K562 (cell line): ENCODE data around the gene DNAAF8. TPM values are rescaled to one million over a fixed set of nuclear protein-coding genes. Genes with fewer than 3 reads are reported as not detected.

Experiments used
- ATAC-seq: fragments of 200-7000 bp; cut with Tn5 transposase; 3 replicates; pipeline ENCODE4 v1.9.1; 2020; ENCODE audit warnings: moderate library complexity
- BruUV-seq: library from RNA; stranded (reverse); fragments of 400-500 nt; replicated peaks from 2 replicates; lab custom pipeline; 2021; lab: Mats Ljungman, UMichigan
- CTCF ChIA-PET: fragments of 300-600 bp; formaldehyde crosslinking; extraction: SDS; loops from one replicate; lab custom pipeline; 2021; ENCODE audit warnings: low intra/inter-chr PET ratio; lab: Yijun Ruan, JAX
- POLR2A ChIA-PET: fragments of 300-600, 350-650 bp; sonication (Branson Sonifier 250); formaldehyde crosslinking; extraction: SDS; loops from one replicate; lab custom pipeline; 2021; ENCODE audit warnings: antibody characterized with exemption, inconsistent platforms; lab: Yijun Ruan, JAX
- DNase-seq, 4 experiments: peaks; one replicate each; pipeline versions ENCODE4 v3.0.0 to v3.0.0-alpha.2; 2011 to 2018; ENCODE audit warnings: low spot score in 3 of 4, mixed read lengths in 3 of 4; ENCODE audit errors: extremely low read depth in 1 of 4
- FAIRE-seq: peaks from 2 replicates; lab custom pipeline; 2011; peaks lifted over from hg19 to GRCh38; lab: Jason Lieb, UNC
- H2AFZ ChIP-seq: 2 replicates; pipeline ENCODE4 v1.6.0; 2011; ENCODE audit warnings: low read depth, low read length, control low read depth, inconsistent platforms
- H3K27ac ChIP-seq: fragments of 200-600 bp; 3 replicates; pipeline ENCODE4 v1.8.0; 2011; ENCODE audit warnings: low read depth, mild to moderate bottlenecking, control low read depth, inconsistent platforms, low read length, moderate library complexity, mixed read lengths; ENCODE audit errors: extremely low read depth
- H3K27me3 ChIP-seq, 2 experiments: fragments of 300-600 bp in 1 of 2; 2 replicates in 1 of 2; 3 replicates in 1 of 2; pipeline versions ENCODE4 v1.6.0 to v1.8.0; 2011; ENCODE audit warnings: inconsistent platforms in 2 of 2, low read length in 2 of 2, mild to moderate bottlenecking in 1 of 2, mixed read lengths in 1 of 2, moderate library complexity in 1 of 2; ENCODE audit not compliant: control insufficient read depth in 2 of 2, insufficient read depth in 2 of 2
- H3K36me3 ChIP-seq: fragments of 300-600 bp; 3 replicates; pipeline ENCODE4 v1.8.0; 2011; ENCODE audit warnings: mild to moderate bottlenecking, low read length, inconsistent platforms; ENCODE audit not compliant: control insufficient read depth, insufficient read depth
- H3K4me1 ChIP-seq, 2 experiments: fragments of 200-600 bp in 1 of 2; replicated peaks in 1 of 2; 2 replicates in 1 of 2; 3 replicates in 1 of 2; pipeline versions ENCODE4 v1.5.1 to v1.8.0; 2011; ENCODE audit warnings: inconsistent platforms in 2 of 2, low read length in 2 of 2, mild to moderate bottlenecking in 1 of 2, mixed read lengths in 1 of 2, moderate library complexity in 1 of 2; ENCODE audit not compliant: control insufficient read depth in 2 of 2, insufficient read depth in 2 of 2
- H3K4me2 ChIP-seq: 2 replicates; pipeline ENCODE4 v1.6.1; 2011; ENCODE audit warnings: low read length, control low read depth, inconsistent platforms, mixed read lengths; ENCODE audit not compliant: insufficient read depth
- H3K4me3 ChIP-seq: fragments of 200-600 bp; sonication (generic), shearing (Covaris generic); 2 replicates; pipeline ENCODE4 v1.5.1; 2016; ENCODE audit warnings: control low read depth, inconsistent platforms
- H3K79me2 ChIP-seq: fragments of 200-600 bp; 3 replicates; pipeline ENCODE4 v1.8.0; 2011; ENCODE audit warnings: low read length, inconsistent platforms; ENCODE audit not compliant: control insufficient read depth, insufficient read depth
- H3K9ac ChIP-seq, 2 experiments: 2 replicates each; pipeline versions ENCODE4 v1.6.0 to v1.6.1; 2011; ENCODE audit warnings: low read depth in 2 of 2, low read length in 2 of 2, control low read depth in 1 of 2, inconsistent platforms in 1 of 2, mild to moderate bottlenecking in 1 of 2, mixed read lengths in 1 of 2; ENCODE audit not compliant: insufficient read depth in 1 of 2
- H3K9me1 ChIP-seq: one replicate; pipeline ENCODE4 v1.6.0; 2011; ENCODE audit warnings: inconsistent platforms, mild to moderate bottlenecking, low read length, moderate library complexity; ENCODE audit not compliant: control insufficient read depth, insufficient read depth
- H3K9me3 ChIP-seq: replicated peaks from 2 replicates; pipeline ENCODE4 v1.5.1; 2011; ENCODE audit warnings: low read depth, low read length, inconsistent platforms; ENCODE audit not compliant: control insufficient read depth, insufficient read depth
- H4K20me1 ChIP-seq: replicated peaks from 2 replicates; pipeline ENCODE4 v1.6.1; 2011; ENCODE audit warnings: low read length, inconsistent platforms, mixed read lengths; ENCODE audit not compliant: control insufficient read depth, insufficient read depth
- HDAC2 ChIP-seq: fragments of 450-650 bp; IDR thresholded peaks from 2 replicates; pipeline ENCODE4 v1.6.1; 2016; ENCODE audit warnings: mild to moderate bottlenecking
- HLTF ChIP-seq: fragments of 450-650 bp; IDR thresholded peaks from 2 replicates; pipeline ENCODE4 v1.6.1; 2016
- JUND ChIP-seq, 2 experiments: IDR thresholded peaks; 2 replicates in 1 of 2; 3 replicates in 1 of 2; pipeline ENCODE4 v1.6.1; 2011; ENCODE audit warnings: borderline replicate concordance in 2 of 2, low read depth in 2 of 2, low read length in 2 of 2, improper control_type of control experiment in 1 of 2, missing biosample characterization in 1 of 2, missing genetic modification characterization in 1 of 2, missing genetic modification reagents in 1 of 2
- POLR2A ChIP-seq: fragments of 450-650 bp; conservative IDR thresholded peaks from 2 replicates; pipeline ENCODE4 v1.6.1; 2016
- POLR2B ChIP-seq: fragments of 450-650 bp; IDR thresholded peaks from 2 replicates; pipeline ENCODE4 v1.6.1; 2018; ENCODE audit warnings: low read depth; ENCODE audit not compliant: partially characterized antibody
- POLR2G ChIP-seq: fragments of 200-400 bp; formaldehyde crosslinking; IDR thresholded peaks from 2 replicates; pipeline ENCODE4 v1.6.1; 2017; ENCODE audit warnings: low read depth, mild to moderate bottlenecking, antibody characterized with exemption, low read length, moderate library complexity
- RBBP5 ChIP-seq: fragments of 200-600 bp; sonication (generic); IDR thresholded peaks from 2 replicates; pipeline ENCODE4 v1.6.1; 2012; ENCODE audit warnings: borderline replicate concordance, mild to moderate bottlenecking, low read length, control low read depth, inconsistent platforms; ENCODE audit not compliant: insufficient read depth, poor library complexity, severe bottlenecking
- RBM22 ChIP-seq: fragments of 200-400 bp; formaldehyde crosslinking; IDR thresholded peaks from 2 replicates; pipeline ENCODE4 v1.6.1; 2018; ENCODE audit warnings: low read length, low read depth; ENCODE audit not compliant: poor library complexity, severe bottlenecking
- RFX5 ChIP-seq: IDR thresholded peaks from 2 replicates; pipeline ENCODE4 v1.6.1; 2011; ENCODE audit warnings: low read depth, mild to moderate bottlenecking, improper control_type of control experiment, low read length
- SMAD1 ChIP-seq: fragments of 150-350 bp; IDR thresholded peaks from 2 replicates; pipeline ENCODE4 v1.6.1; 2014; ENCODE audit warnings: low read length, low read depth; ENCODE audit not compliant: partially characterized antibody
- ZNF79 ChIP-seq: fragments of 250-450 bp; sonication (Bioruptor Pico); IDR thresholded peaks from 2 replicates; pipeline ENCODE4 v1.4.0; 2020; ENCODE audit warnings: low read depth, mild to moderate bottlenecking, moderate library complexity
- WGBS: fragments of 100-300 bp; shearing (Covaris generic); methylation state at CpG from one replicate; pipeline ENCODE4 v1.1.6; 2016; ENCODE audit warnings: low coverage, mixed read lengths; ENCODE audit not compliant: insufficient coverage; ENCODE audit errors: missing lambda C conversion rate; 5-methylcytosine and 5-hydroxymethylcytosine counted together
- in situ Hi-C: fragments of 300-500 bp; cut with MboI; formaldehyde crosslinking; loops from 4 replicates; pipeline ENCODE4 v1.15.0; 2018; ENCODE audit warnings: inconsistent platforms, mixed read lengths
- intact Hi-C: fragments of 100-400 bp; cut with micrococcal nuclease; formaldehyde crosslinking; loops from 2 replicates; pipeline ENCODE4 v1.14.2; 2022
- polyA plus RNA-seq, 8 experiments: library from polyadenylated mRNA; depleted of rRNA in 4 of 8; stranded (reverse) in 5 of 8; unstranded in 3 of 8; fragments of >200 nt; fragmentation: Nextera tagmentation in 2 of 8; fragmentation: Illumina TruSeq in 1 of 8; extraction: Ambion mirVana in 2 of 8; extraction: Trizol in 1 of 8; gene quantifications; 2 replicates each; pipeline versions ENCODE4 v1.2.1 to v1.2.3, GENCODE V29; 2011 to 2014; ENCODE audit warnings: inconsistent platforms in 1 of 8, missing spikeins in 1 of 8
- total RNA-seq, 7 experiments: library from RNA; depleted of rRNA in 6 of 7; stranded (reverse); fragments of >200 nt in 6 of 7; fragmentation: Illumina TruSeq in 2 of 7; extraction: Trizol in 2 of 7; gene quantifications; 2 replicates each; pipeline versions ENCODE4 v1.2.1 to v1.2.3, GENCODE V29; 2011 to 2021; ENCODE audit warnings: low replicate concordance in 1 of 7
- TF ChIP-seq, protein P1 (sequence below): fragments of 450-650 bp; IDR thresholded peaks from 2 replicates; pipeline ENCODE4 v1.6.1; 2017; ENCODE audit warnings: mild to moderate bottlenecking, moderate library complexity
- TF ChIP-seq, protein P2 (sequence below): fragments of 450-650 bp; formaldehyde crosslinking; IDR thresholded peaks from 2 replicates; pipeline ENCODE4 v1.4.0; 2022; ENCODE audit warnings: missing genetic modification characterization

The DNAAF8 gene
- total and polyA plus RNA-seq, 9 of the 15 experiments (the other 6 are each of a cell fraction or from before 2014, with no cell fraction given): 0.04 to 0.12 (median 0.10) TPM; not detected in 6

DNA sequence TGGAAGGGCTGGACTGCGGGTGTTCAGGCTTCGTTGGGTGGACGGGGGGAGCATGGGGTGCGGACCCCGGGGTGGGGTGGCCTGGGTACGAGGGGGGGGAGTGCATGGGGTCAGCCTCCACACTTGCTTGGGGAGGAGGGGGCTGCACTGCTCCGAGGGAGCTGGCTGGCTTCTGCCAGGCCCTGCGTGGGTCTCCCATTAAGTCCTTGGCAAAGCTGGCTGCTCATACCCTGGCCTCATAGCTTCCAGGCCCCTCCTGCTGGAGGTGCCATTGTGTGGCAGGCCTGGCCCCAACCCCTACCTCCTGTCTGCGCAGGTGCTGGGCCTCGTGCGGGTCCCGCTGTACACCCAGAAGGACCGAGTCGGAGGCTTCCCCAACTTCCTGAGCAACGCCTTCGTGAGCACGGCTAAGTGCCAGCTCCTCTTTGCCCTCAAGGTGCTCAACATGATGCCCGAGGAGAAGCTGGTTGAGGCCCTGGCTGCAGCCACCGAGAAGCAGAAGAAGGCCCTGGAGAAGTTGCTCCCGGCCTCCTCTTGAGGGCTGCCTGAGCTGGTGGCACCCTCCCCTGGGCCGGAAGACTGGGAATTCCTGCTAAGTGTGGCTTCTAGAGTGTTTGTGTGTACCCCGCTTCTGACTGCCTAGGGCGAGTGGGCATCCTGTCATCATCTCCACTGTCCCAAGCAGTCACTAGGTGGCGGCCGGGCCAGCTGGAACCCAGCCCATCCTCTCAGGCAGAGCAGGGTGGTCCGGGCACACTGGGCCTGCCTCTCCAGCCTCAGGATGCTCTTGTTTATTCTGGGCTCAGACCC is 39.5 kb upstream of the DNAAF8 start:
- Histone ChIP-seq H3K79me2 (peaks cover 12% of the 10 kb centered on the region), H3K9ac (peak overlapping the region in 1 of 2 experiments; percentile 99; a peak in 2 of 4 replicates), H3K4me1 (peaks cover 0 to 72% of the 10 kb centered on the region in 2 experiments; a peak in 3 of 5 replicates)
- TF ChIP-seq RBBP5 (no peak), HLTF (no peak), POLR2G (peak; percentile 62), JUND (IDR thresholded peaks at IDR 0.05; ENCODE audit: borderline replicate concordance, low read depth, low read length) (no peak), JUND (tag; IDR thresholded peaks at IDR 0.05; ENCODE audit: borderline replicate concordance, low read depth, low read length) (no peak), HDAC2 (no peak), ZNF79 (CRISPR knock-in tag) (no peak), POLR2A (0 out of 2 replicates have a peak, but pooled peaks have one; percentile 26), RBM22 (peak; percentile 55), POLR2B (no peak), SMAD1 (no peak), RFX5 (no peak)
- TF ChIP-seq, protein P1, sequence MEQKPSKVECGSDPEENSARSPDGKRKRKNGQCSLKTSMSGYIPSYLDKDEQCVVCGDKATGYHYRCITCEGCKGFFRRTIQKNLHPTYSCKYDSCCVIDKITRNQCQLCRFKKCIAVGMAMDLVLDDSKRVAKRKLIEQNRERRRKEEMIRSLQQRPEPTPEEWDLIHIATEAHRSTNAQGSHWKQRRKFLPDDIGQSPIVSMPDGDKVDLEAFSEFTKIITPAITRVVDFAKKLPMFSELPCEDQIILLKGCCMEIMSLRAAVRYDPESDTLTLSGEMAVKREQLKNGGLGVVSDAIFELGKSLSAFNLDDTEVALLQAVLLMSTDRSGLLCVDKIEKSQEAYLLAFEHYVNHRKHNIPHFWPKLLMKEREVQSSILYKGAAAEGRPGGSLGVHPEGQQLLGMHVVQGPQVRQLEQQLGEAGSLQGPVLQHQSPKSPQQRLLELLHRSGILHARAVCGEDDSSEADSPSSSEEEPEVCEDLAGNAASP: no peak
- TF ChIP-seq, protein P2, sequence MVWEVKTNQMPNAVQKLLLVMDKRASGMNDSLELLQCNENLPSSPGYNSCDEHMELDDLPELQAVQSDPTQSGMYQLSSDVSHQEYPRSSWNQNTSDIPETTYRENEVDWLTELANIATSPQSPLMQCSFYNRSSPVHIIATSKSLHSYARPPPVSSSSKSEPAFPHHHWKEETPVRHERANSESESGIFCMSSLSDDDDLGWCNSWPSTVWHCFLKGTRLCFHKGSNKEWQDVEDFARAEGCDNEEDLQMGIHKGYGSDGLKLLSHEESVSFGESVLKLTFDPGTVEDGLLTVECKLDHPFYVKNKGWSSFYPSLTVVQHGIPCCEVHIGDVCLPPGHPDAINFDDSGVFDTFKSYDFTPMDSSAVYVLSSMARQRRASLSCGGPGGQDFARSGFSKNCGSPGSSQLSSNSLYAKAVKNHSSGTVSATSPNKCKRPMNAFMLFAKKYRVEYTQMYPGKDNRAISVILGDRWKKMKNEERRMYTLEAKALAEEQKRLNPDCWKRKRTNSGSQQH (CRISPR knock-in tag): no peak
- TF ChIP-seq, all 486 proteins: peak for 3
- in situ Hi-C loops (no loop called here), intact Hi-C loops (no loop called here)
- DNase-seq (no peak), FAIRE-seq (no peak), ATAC-seq (no peak)
- Histone ChIP-seq H3K4me2 (0 out of 2 replicates have a peak overlapping the region, but pooled peaks have one; percentile 12), H4K20me1 (peaks cover 8% of the 10 kb centered on the region; the same call in 1 of the 2 replicates), H3K9me3 (no peaks in the 10 kb centered on the region), H3K27ac (no peak overlapping the region), H3K27me3 (no peaks in the 10 kb centered on the region), H2AFZ (no peak overlapping the region), H3K36me3 (peaks cover 52% of the 10 kb centered on the region; the same call in 2 of the 3 replicates), H3K9me1 (peaks cover 3% of the 10 kb centered on the region), H3K4me3 (peak overlapping the region; percentile 97)
- 92% methylated on average over 17 of the region's 26 CpGs for WGBS
- CTCF ChIA-PET: no interaction called here
- POLR2A ChIA-PET: interaction anchor here (0.5 to 1.7 kb wide), 8 partner anchors 9 to 260 kb away, joined by 3 to 11 read pairs (median 3); no protein-coding TSS in a partner anchor
- BruUV-seq: no TSS peak
